NCI-H345 treated with DMSO at 0.1 percent for 48 hours (cell line): ENCODE measurements around the gene MYDGF.

Source experiments
- DNase-seq: peaks from one replicate; lab custom pipeline; 2025; ENCODE audit not compliant: unreplicated experiment; lab: John Stamatoyannopoulos, UW

Gene MYDGF

DNA sequence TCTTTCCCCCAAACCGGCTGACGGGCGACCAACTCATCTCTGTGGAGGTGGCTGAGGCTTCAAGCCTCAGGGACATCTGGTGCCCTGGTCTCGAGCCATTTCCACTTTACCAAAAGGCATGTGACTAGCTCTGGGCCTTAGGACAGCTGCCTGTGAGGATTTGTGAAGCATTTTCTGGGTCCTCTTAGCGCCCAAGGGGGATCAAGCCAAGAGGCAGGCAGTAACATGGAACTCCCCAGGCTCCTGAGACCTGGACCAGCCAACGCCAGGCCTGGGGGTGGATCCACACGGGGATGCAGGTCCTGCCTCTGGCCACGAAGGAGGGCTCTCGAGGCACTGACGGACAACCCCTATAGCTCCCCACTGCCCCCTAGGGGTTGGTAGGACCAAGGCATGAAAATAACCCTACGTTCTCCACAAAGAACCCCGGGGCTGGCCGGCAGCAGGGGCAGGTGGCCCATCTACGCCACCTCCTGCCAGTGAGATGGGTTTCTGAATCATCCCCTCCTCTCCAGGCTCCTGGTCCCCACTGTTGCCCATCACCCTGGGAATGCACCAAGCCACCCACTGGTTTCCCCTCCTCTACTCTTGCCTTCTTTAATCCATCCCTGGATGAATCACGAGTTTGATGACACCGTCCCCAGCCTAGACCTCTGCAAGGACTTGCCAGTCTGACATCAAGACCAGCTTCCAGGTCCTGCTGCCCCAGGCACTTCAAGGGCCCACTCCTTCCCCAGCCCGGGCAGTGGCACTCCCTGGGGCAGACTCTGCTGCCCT is 7.0 kb upstream of the MYDGF start:
- DNase-seq, result no peak

DNA sequence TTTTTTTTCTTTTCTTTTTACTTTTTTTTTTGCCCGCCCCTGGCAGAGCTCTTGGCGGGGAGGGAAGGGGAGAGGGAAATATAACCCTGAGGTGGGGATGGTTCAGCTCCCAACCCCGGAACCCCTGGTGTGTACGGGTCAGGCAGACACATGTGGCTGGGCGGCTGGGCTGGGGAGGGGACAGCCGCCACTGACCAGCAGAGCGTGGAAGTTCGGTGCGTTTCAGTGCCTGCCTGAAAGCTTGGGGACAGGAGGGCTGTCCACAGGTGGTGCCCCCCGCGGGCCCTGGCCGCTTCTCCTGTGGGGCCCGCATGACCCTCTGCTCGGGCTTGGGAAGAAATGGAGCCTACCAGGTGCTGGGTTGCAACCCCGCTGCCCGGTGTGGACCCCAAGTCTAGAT is 5.2 kb upstream of the MYDGF start:
- no peak for DNase-seq

DNA sequence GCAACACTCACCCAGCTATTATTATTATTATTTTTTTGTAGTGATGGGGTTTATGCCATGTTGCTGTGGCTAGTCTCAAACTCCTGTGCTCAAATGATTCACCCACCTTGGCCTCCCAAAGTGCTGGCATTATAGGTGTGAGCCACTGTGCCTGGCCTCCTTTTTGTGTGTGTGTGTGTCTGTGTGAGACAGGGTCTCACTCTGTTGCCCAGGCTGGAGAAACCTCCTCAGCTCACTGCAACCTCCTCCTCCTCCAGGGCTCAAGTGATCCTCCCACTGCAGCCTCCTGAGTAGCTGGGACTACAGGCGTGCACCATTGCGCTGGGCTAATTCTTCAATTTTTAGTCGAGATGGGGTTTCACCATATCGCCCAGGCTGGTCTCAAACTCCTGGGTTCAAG is 3.6 kb upstream of the MYDGF start:
- no peak for DNase-seq

DNA sequence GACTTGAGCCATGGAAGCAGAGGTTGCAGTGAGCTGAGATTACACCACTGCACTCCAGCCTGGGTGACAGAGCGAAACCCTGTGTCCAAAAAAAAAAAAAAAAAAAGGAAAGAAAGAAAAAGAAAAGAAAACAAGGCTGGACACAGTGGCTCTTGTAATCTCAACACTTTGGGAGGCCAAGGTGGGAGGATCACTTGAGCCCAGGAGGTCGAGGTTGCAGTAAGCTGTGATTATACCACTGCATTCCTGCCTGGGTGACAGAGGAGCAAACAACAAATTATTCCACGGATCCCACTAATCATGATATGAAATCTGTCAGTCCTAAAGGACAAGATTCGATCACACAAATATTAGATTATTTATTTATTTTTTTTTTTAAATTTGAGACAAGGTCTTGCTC is 3.1 kb upstream of the MYDGF start:
- DNase-seq, result no peak

DNA sequence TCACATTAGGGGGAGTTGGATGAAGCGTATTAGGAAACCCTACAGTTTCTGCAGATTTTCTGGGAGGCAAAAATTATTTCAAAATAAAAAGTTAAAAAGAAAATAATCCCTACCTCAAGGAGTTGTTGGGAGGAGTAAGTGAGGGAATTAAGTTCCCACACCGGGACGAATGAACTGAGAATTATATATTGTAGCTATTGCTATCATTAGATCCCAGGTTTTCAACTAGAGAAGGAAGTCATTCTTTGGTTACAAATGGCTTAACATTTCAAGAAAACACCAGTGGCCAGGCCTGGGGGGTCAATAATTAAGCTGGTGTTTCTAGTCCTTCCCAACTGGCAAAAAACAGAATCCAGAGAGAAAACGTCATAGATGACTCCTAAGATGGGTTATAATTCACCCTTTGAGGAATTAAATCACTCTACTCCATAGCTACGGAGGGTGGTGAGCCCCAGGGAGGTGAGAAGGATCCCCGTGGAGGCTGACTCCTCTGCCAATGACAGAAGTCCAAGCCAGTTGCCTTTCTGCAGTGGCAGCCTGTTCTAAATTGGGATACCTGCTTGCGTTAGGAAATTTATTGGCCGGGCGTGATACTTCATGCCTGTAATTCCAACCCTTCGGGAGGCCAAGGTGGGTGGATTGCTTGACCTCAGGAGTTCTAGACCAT is 1.2 kb upstream of the MYDGF start:
- no peak for DNase-seq

DNA sequence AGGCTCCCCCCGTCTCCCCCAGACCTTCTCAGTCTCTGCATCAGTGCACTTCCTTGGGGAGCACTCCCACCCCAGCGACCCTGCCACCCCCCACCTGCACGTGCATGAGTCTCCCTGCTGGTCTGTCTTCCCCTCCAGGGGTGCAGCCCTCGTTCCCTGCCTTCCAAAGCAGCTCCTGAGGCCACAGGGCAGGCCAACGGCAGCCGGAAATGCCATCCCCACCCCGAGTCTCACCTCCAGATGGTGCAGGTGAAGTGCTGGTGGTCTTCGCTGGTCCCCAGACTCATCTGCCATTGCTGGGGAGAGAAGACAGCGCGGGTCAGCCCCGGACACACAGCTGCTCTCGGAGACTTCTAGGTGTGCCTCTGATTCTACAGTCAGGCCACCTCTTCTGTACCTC is 5.5 kb downstream of the MYDGF start:
- DNase-seq, result no peak

DNA sequence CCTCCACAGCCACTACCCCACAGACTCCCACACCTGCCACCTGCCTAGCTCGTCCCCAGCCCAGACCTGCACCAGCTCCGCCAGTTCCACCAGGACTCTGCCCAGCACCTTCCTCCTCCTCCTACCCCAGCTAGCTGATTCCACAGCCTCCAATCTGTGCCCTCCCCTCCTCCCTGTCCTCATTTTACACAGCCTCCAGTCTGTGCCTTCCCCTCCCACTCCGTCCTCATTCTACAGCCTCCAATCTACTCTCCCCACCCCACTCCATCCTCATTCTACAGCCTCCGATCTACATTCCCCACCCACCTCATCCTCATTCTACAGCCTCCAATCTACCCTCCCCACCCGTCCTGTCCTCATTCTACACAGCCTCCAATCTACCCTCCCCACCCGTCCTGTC is 7.3 kb downstream of the MYDGF start:
- no peak for DNase-seq

DNA sequence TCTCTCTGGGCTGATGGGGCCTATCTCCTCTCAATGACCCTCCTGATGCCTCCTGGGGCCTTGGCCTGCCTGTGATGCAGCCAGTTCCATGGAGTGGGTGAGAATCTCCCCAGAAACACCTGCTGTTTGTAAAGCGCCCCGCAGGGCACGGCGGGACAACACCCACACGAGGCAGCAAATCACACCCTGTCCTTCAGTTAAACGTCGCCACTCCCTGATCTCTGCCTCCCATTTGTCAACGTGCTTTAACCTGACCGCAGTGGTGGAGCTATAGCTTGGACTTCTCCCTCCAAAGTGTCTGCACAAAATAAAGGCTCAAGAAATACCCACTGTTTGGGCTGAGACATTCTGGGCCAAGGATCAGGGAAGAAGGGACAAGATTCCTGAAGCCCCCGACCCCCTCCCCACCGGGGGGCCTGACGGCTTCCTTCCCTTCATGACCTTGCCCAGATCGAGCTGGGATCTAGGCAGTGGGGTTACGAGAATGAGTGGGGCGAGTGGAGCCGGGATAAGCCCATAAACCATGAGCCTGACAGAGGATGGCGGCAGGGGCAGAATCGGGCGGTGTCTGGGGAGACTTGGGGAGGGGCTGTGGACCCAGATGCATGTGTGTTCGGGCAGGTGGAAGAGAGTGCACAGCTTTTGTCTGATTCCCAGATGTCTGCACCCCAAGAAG is 8.0 kb downstream of the MYDGF start:
- no peak for DNase-seq

DNA sequence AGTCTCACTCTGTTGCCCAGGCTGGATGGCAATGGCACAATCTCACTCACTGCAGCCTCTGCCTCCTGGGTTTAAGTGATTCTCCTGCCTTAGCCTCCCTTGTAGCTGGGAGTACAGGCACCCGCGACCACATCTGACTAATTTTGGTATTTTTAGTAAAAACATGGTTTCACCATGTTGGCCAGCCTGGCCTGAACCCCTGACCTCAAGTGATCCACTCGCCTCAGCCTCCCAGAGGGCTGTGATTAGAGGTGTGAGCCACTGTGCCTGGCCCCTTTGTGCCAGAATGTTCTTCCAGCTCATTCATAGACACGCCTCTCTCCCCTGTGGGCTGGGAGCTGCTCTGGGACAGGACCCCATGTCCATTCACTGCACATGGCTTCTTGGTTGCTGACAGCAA is 9.1 kb downstream of the MYDGF start:
- no peak for DNase-seq

DNA sequence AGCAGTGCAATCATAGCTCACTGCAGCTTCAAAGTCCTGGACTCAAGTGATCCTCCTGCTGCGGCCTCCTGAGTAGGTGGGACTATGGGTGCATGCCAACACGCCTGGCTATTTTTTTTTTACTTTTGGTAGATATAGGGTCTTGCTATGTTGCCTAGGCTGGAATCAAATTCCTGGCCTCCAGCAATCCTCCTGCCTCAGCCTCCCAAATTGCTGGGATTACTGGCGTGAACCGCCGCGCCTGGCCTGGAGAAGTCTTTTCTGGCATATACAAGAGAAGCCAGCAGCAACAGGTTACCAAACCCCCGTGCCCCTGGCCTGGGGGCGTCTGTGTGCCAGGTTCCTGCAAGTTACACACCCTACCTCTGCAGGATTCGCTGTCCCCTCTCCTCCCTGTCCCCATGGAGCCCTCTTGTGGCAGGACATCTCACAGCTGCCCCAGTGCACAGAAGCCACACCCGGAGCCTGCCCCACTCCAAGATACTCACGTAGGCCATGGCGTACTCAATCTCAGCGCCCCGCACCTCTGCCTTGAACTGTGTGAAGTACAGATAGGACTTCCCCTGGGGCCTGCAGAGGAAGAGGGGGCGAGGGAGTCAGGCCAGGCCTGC is 9.9 kb downstream of the MYDGF start:
- no peak for DNase-seq

DNA sequence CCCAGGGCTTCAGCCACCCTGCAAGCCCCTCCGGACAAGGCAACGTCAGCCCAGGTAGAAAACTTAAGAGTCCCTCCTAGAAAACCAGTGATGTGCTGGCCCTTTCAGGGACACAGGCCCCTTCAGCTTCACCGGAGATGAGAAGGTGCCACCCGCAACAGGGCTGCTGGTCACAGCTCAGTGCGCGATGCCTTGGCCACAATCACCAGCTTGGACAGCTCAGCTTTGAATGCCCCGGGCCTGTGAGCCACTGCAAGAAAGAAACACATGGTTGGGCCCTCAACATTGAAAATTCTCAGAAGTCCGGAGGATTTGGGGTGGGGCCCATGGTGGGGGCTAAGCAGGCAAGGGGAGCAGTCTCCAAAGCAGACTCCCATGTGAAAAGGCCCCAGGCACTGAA is 12.3 kb downstream of the MYDGF start:
- no peak for DNase-seq

DNA sequence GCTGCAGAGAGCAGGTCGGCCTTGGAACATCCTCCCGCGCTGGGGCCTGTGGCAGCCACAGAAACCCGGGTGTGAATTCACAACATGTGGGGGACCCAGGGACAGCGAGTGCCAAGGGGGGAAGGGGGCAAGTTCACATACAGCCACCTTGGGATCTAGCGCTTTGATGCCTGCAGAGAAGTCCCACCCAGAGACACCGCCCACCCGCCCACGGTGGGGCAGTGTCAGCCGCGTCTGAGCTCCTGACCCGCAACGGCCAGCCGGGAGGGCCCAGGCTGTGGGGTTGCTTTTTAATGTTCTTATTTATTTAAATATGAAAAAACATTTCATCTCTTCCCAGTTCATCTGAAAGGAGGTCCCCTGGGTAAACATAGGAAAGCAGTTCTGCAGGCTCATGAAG is 12.9 kb downstream of the MYDGF start:
- DNase-seq, result no peak

DNA sequence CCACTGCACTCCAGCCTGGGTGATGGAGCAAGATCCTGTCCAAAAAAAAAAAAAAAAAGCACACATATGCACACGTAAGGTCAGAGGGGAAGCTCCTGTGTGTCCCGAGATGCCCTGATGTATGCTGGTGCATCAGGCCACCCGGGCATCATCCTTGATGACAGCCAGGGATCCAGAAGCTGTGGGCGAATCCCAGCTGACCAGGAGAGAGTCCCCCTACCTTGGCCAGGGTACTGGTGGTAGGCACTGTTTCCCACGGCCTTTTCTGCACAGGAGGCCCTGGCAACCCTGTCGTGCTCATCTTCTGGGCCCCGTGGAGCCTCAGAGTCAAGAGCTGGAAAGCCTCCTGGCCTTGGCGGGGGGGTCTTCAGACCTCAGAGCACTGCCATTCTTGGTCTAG is 14.0 kb downstream of the MYDGF start:
- DNase-seq, result no peak

DNA sequence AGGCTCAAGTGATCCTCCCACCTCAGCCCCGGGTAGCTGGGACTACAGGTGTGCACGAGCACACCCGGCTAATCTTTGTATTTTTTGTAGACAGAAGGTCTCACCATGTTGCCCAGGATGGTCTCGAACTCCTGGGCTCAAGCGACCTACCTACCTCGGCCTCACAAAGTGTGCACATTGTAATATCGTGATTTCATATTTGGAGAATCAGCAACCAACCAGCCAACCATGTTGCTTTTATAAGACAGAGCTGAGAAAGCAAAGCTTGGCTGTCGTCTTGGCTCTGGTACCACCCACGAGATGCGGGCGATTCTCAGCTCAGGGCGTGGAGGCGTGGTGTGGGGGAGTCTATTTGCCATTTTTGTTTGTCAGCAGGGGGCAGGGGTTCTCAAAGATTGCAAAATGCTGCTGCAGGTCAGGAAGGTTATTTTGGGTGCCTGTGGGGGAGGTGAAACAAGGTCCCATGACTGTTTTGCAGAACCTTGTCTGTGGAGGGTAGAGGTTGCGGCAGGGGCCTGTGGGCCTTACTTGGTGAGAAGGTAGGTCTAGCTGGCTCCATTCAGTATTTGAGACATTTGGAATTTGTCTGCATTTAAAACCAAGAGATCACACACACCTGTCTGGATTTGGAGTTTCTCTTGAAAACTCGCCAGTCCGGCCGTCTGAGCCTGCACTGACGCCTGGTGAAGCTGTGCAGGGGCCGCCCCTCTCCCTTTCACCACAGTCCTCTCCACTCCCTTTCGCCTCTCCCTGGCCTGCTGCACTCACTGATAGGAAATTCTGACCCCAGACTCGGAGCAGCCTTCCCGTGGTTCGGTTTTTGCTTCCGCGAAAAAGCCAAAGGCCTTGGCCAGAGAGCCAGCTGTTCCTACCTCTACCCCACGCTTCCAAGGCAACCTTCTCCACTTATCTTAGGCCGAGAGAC is 15.4 kb downstream of the MYDGF start:
- no peak for DNase-seq

DNA sequence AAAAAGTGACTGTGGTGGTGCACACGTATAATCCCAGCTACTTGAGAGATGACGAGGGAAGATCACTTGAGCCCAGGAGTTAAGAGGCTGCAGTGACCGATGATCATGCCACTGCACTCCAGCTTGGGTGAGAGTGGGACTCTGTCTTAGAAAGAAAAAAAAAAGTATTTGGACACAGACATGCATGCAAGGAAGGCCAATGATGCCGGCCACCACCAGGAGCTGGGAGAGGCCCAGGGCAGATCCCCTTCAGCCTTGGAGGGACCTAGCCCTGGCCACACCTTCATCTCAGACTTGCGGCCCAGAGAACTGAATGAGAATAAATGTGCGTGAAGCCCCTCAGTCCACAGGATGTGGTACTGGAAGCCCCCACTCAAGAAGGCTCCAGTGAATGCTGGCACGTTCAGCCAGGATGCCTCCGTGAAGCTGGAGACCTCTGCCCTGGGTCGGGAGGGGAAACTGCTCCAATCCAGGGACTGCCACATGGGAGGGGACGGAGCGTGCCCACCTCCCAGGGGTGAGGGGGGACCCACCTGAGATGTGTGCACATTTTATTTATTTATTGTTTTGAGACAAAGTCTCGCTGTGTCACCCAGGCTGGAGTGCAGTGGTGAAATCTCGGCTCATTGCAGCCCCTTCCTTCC is 16.2 kb downstream of the MYDGF start:
- no peak for DNase-seq

DNA sequence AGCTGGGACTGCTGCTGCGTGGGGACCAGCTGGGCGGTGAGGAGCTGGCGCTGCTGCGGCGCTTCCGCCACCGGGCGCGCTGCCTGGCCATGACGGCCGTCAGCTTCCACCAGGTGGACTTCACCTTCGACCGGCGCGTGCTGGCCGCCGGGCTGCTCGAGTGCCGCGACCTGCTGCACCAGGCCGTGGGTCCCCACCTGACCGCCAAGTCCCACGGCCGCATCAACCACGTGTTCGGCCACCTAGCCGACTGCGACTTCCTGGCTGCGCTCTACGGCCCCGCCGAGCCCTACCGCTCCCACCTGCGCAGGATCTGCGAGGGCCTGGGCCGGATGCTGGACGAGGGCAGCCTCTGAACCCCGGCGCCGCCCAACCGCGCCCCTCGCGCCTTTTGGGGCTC is 18.1 kb downstream of the MYDGF start:
- no peak for DNase-seq

DNA sequence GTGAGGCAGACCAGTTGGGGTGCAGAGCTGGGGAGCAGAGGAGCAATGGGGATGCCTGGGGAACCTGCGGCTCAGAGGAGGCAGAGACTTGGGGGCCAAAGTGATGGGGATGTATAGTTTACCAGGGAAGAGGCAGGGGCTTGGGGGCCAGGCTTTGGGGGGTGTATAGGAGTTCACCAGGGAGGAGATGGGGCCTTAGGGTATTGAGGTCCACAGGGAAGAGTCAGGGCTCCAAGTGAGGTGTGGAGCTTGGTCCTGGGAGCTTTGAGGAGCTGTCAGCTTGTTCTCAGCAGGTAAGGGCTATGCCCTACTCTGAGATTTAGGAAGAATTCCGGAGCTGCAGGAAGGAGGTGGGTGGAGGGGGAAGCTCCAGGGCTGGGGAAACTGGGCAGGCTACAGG is 20.0 kb downstream of the MYDGF start:
- DNase-seq, result no peak

DNA sequence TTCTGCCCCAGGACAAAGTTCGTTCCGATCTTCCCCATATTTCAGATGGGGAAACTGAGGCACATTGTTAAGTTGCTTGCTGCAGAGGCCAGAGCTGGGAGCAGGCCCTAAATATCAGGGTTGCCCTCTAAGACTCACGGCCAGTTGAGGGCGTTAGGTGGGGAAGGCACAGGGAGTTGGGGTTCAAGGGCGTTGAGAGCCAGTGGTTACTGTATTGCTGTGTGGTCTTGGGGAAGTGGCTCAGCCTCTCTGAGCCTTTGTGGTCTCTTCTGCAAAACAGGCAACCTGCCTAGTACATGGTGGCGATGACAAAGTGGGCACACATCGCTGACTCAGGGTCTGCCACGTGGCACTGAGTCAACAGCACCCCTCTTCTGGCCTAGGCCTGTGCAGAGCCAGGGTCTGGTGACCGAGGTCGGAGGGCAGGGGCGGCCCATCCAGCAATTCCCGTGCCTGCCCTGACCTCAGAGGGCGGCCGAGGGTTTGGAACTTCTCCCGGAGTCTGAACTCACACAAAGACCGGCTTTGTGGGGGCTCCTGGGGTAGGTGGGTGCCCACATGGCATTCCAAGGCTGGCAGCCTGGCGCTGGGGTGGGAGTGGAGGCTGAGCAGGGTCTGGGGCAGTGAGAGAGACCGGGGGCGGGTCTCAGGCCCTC is 20.6 kb downstream of the MYDGF start:
- no peak for DNase-seq

DNA sequence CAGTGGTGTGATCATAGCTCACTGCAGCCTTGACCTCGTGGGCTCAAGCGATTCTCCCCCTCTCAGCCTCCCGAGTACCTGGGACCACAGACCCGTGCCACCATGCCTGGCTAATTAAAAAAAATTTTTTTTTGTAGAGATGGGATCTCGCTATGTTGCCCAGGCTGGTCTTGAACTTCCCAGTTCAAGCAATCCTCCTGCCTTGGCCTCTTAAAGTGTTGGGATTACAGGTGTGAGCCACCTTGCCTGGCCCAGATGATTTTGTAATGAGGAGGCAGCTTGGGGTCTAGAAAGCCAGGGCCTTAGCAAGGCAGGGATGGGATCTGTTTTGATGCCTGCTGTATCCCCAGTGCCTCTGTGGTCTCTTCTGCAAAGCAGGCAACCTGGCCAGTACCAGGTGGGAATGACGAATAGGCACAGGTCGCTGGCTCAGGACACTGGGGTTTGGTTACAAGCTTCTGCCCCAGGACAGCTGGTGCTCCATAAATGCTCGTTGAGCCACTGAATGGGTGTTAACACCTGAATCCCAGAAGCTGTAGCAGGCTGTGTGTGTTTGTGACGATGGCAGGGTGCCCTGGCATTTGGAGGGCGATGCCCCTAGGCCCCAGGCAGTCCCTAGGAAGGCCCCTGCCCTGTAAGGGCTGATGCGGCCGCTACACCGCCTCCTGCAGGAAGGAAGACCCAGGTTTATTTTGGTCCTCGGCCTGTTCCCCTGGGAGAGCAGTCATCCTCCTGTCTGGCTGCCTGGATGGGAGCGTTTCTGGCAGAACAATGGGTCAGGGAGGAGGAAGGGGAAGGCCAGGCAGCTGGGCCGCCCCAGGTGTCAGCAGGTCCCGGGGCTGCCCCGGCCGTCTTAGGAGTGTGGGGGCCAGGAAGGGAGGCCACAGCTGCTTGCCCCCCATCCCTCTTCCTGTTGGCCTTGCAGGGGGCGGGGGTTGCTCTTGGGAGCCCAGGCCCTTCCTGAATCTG is 22.2 kb downstream of the MYDGF start:
- DNase-seq, result no peak
